HG02623 (cell line): ENCODE measurements around the gene ALDH3A2.

Experiments
- ATAC-seq: cut with Tn5 transposase; IDR thresholded peaks from one replicate; pipeline ENCODE4 v1.9.1; 2021; ENCODE audit warnings: moderate library complexity; ENCODE audit not compliant: unreplicated experiment

Gene ALDH3A2

GRCh38 chr17:19713901-19714361 is 65.4 kb downstream of the ALDH3A2 start:
- ATAC-seq: no peak

- no peak for ATAC-seq
Observed at GRCh38 chr17:19714542-19715411, 66.2 kb downstream of the ALDH3A2 start.

- no peak for ATAC-seq
Observed at GRCh38 chr17:19716108-19717030, 67.8 kb downstream of the ALDH3A2 start, which contains the start of gene SLC47A2. SLC47A2 (minus strand) TSS chr17:19716584; CDS start chr17:19716555, 29 bp downstream.

GRCh38 chr17:19717031-19717360 is 68.4 kb downstream of the ALDH3A2 start:
- ATAC-seq: no peak

GRCh38 chr17:19717411-19717908 is 68.9 kb downstream of the ALDH3A2 start:
- ATAC-seq: no peak

- no peak for ATAC-seq
Observed at GRCh38 chr17:19718041-19718612, 69.6 kb downstream of the ALDH3A2 start.

GRCh38 chr17:19718613-19719354 is 70.2 kb downstream of the ALDH3A2 start:
- no peak for ATAC-seq

GRCh38 chr17:19719355-19720209 is 71.0 kb downstream of the ALDH3A2 start:
- ATAC-seq: no peak

- no peak for ATAC-seq
Observed at GRCh38 chr17:19720210-19720475, 71.6 kb downstream of the ALDH3A2 start.

GRCh38 chr17:19720631-19721426 is 72.3 kb downstream of the ALDH3A2 start:
- no peak for ATAC-seq

- no peak for ATAC-seq
Observed at GRCh38 chr17:19723964-19724363, 75.4 kb downstream of the ALDH3A2 start.

- ATAC-seq: no peak
Observed at GRCh38 chr17:19724501-19725420, 76.2 kb downstream of the ALDH3A2 start.

GRCh38 chr17:19725486-19725885 is 76.9 kb downstream of the ALDH3A2 start:
- ATAC-seq: no peak

GRCh38 chr17:19726631-19727376 is 78.3 kb downstream of the ALDH3A2 start:
- ATAC-seq: no peak
